ENCODE data around the gene PRDM5. TPM values are rescaled to one million over a fixed set of nuclear protein-coding genes. Genes with fewer than 3 reads are reported as not detected.

The PRDM5 gene
- total and polyA plus RNA-seq, 2 of the 13 experiments (the other 11 are each of a cell fraction or from before 2014, with no cell fraction given), result not detected

GRCh38 chr4:120862432-120862831, 60.1 kb downstream of the PRDM5 start:
- BruUV-seq (replicated peaks), result no TSS peak
- ChIA-PET POLR2A (no interaction called here), CTCF (ENCODE audit: low intra/inter-chr PET ratio, low total read pairs) (no interaction called here)
- ATAC-seq, result no peak
- no peak overlapping the region for H3K4me3 ChIP-seq (replicated peaks in 1 of 3; ENCODE audit: insufficient read depth in 1 of 3, low read depth in 2 of 3, low read length in 3 of 3)
- H3K36me3 ChIP-seq (replicated peaks in 1 of 2; ENCODE audit: control insufficient read depth in 1 of 2, insufficient read depth in 2 of 2, low read length in 2 of 2), result no peaks in the 10 kb centered on the region
- H3K27ac ChIP-seq (ENCODE audit: extremely low read length, insufficient read depth, low read length), result no peak overlapping the region
- 0% methylated on average over 2 of the region's 2 CpGs for WGBS (ENCODE audit: low lambda C conversion rate)
- FAIRE-seq, result no peak
- no peak overlapping the region for H2AFZ ChIP-seq (ENCODE audit: low read length)
- TF ChIP-seq TEF (CRISPR knock-in tag; IDR thresholded peaks at IDR 0.05) (no peak), SALL1 (CRISPR knock-in tag; IDR thresholded peaks at IDR 0.05) (no peak), FIP1L1 (IDR thresholded peaks at IDR 0.05; ENCODE audit: borderline replicate concordance, insufficient read depth, low read depth, low read length) (no peak), ZNF557 (CRISPR knock-in tag; IDR thresholded peaks at IDR 0.05) (no peak), TAF15 (IDR thresholded peaks at IDR 0.05; ENCODE audit: low read depth, low read length, poor library complexity, severe bottlenecking) (no peak), NFIB (CRISPR knock-in tag; IDR thresholded peaks at IDR 0.05; ENCODE audit: borderline replicate concordance) (no peak), ZNF598 (CRISPR knock-in tag; IDR thresholded peaks at IDR 0.05; ENCODE audit: borderline replicate concordance) (no peak), SPEN (CRISPR knock-in tag; IDR thresholded peaks at IDR 0.05; ENCODE audit: low read depth) (no peak), HCFC1 (IDR thresholded peaks at IDR 0.05; ENCODE audit: low read depth, low read length) (no peak), HNF4G (IDR thresholded peaks at IDR 0.05; ENCODE audit: borderline replicate concordance, low read depth, low read length) (no peak), HNF4G (CRISPR knock-in tag; IDR thresholded peaks at IDR 0.05; ENCODE audit: borderline replicate concordance, low read depth) (no peak), ZNF570 (CRISPR knock-in tag; IDR thresholded peaks at IDR 0.05; ENCODE audit: borderline replicate concordance) (no peak), PATZ1 (CRISPR knock-in tag; IDR thresholded peaks at IDR 0.05) (no peak), ZNF17 (CRISPR knock-in tag; IDR thresholded peaks at IDR 0.05) (no peak), ZSCAN5A (CRISPR knock-in tag; IDR thresholded peaks at IDR 0.05; ENCODE audit: borderline replicate concordance) (no peak)
- H3K9me3 ChIP-seq (ENCODE audit: low read length), result no peaks in the 10 kb centered on the region
- in situ Hi-C loops (cut with HindIII; ENCODE audit: extremely low pct_ligation_motif_present, low pct_unique_long_range_greater_than_20kb) (no loop called here), intact Hi-C loops (cut with micrococcal nuclease; ENCODE audit: unreplicated experiment) (no loop called here)
- H3K4me2 ChIP-seq (ENCODE audit: low read depth, low read length), result no peak overlapping the region
- no peaks in the 10 kb centered on the region for H3K4me1 ChIP-seq (ENCODE audit: insufficient read depth, low read length)
- no peaks in the 10 kb centered on the region for H3K27me3 ChIP-seq (ENCODE audit: control insufficient read depth in 1 of 2, insufficient read depth in 2 of 2, low read length in 2 of 2)
- no peak overlapping the region for H3K9ac ChIP-seq (ENCODE audit: insufficient read depth, low read depth, low read length)
- no peak for DNase-seq (ENCODE audit: low spot score)
- no peaks in the 10 kb centered on the region for H4K20me1 ChIP-seq (ENCODE audit: insufficient read depth, low read length)
- no peaks in the 10 kb centered on the region for H3K79me2 ChIP-seq (ENCODE audit: insufficient read depth, low read length)
